Measurements from ENCODE around the gene CYP26B1.

GRCh38 chr2:72131371-72131891 is 16.2 kb downstream of the CYP26B1 start:
- TF ChIP-seq POLR2AphosphoS5 (IDR thresholded peaks at IDR 0.05; ENCODE audit: borderline replicate concordance, low read depth, low read length) (no peak), EZH2 (IDR thresholded peaks at IDR 0.05) (no peak)

Measured in SK-N-MC (cell line).